Choroid plexus epithelial cell (primary cell): ENCODE data around the gene CYB5R3.

Source experiments
- DNase-seq: peaks from one replicate; pipeline ENCODE4 v3.0.0-alpha.2; 2010; ENCODE audit warnings: low read depth
- H3K4me3 ChIP-seq: 2 replicates; pipeline ENCODE4 v1.5.1; 2011; ENCODE audit warnings: low read depth, mild to moderate bottlenecking, control low read depth, low read length, moderate library complexity
- TF ChIP-seq, protein P1 (sequence below): conservative IDR thresholded peaks from 2 replicates; pipeline ENCODE4 v1.5.1; 2011; ENCODE audit warnings: low read depth, mild to moderate bottlenecking, control low read depth, inconsistent platforms, low read length, moderate library complexity

Gene CYB5R3

DNA sequence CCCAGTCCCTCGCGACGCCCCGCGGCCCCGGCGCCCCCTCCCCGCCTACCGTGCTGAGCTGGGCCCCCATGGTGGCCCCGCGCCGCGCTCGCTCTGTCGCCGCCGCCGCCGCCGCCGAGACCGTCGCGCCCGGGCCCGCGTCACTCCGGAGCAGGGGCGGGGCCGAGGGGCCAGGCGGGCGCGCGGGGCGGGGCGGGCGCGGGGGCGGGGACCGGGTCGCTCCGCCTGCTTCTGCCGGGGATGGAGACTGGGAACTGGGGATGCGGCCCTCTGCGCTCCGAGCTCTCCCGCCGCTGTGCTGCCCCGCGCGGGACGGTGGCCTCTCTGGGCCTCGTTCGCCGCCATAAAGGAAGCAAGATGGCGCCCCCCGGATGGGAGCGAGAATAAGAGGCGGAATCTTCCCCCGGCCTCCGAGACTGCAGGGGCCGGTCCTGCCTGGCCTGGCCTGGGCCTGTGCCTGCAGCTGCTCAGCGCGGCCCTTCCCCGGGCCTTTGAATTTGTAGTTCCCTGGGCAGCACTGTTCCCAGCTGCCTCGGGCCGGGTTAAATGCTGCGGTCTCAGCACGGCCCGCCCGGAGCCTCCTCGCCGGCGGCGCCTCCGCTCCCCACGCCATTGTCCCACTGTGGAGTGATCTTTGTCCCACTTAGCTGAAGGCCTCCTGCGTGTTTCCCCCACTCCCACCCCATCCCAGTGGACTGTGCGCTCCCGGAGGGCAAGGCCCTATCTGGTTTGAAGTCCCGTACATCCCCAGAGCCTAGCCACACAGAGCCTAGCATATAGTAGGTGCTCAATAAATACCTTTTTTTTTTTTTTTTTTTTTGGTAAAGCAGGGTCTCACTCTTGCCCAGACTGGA is at the start of gene CYB5R3:
TSS of gene CYB5R3 (minus strand) at position 147 of the 854 bp plus-strand sequence. CDS start at position 70, 77 bp downstream.
- peak within 1 kb of the TSS; percentile 87 for H3K4me3 ChIP-seq
- peak; percentile 86 for DNase-seq
- TF ChIP-seq, protein P1, sequence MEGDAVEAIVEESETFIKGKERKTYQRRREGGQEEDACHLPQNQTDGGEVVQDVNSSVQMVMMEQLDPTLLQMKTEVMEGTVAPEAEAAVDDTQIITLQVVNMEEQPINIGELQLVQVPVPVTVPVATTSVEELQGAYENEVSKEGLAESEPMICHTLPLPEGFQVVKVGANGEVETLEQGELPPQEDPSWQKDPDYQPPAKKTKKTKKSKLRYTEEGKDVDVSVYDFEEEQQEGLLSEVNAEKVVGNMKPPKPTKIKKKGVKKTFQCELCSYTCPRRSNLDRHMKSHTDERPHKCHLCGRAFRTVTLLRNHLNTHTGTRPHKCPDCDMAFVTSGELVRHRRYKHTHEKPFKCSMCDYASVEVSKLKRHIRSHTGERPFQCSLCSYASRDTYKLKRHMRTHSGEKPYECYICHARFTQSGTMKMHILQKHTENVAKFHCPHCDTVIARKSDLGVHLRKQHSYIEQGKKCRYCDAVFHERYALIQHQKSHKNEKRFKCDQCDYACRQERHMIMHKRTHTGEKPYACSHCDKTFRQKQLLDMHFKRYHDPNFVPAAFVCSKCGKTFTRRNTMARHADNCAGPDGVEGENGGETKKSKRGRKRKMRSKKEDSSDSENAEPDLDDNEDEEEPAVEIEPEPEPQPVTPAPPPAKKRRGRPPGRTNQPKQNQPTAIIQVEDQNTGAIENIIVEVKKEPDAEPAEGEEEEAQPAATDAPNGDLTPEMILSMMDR = no peak

DNA sequence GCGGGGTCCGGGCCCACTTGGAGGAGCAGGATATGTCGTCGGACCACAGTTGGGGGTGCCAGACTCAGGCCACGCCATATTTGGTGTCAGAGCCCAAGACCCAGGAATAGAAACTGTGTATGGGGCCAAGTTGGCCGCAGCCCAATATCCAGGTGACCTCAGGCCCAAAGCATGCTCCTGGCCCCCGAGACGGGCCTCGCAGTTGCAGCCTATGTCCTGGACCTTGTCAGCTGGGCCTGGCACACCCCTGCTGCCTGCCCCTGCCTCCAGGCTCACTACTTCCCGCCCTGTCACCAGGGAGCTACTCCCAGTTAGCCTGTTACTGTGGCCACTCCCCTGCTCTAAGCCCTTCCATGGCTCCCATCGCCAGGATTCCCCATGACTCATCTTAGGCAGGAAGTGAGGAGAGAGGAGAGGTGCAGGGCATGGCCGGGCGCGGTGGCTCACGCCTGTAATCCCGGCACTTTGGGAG is 48.4 kb upstream of the CYB5R3 start:
- TF ChIP-seq, protein P1 = no peak
- DNase-seq = peak; percentile 66
- H3K4me3 ChIP-seq = no peak overlapping the region

DNA sequence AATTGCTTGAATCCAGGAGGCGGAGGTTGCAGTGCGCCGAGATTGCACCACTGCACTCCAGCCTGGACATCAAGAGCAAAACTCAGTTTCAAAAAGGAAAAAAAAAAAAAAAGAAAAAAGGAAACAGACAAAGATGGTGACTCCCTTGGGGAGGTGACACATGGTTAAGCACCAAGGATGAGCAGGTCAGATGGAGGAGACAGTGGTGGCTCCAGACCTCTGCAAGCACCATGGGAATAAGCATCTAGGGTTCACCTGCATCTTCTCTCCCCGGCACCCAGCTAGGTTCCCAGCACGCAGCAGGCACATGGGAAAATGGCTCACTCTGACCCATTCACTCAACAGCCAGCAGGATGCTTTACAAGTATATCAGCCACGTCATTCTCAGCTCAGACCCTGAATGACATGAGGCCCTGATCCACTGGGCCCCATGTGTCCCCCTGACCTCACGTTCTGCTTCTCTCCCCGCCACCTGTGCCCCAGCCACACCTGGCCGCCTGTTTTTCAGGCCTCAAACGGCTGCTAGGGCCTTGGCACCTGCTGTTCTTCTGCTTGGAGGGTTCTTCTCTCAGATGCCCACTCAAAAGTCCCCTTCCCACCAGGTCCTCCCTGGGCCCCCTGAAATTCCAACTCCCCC is 47.3 kb upstream of the CYB5R3 start:
- TF ChIP-seq, protein P1 = no peak
- no peak overlapping the region for H3K4me3 ChIP-seq
- no peak for DNase-seq

DNA sequence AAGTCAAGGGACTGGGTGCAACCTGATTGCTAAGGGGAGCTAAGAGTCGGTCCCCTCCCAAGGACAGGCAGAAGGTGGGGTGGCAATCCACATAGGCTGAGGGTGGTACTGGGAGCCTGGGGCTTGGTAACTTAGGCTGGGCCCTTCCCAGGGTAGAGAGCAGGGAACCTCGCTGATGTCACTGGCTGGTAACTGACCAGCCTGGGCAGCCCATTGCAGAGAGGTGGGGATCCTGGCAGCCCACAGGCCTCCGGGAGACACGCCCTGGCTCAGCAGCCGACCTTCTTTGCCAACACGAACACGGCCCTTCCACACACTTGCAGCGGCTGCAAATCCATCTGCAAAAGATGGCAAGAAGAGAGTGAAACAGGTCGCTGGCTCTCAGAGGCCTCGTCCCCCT is 46.1 kb upstream of the CYB5R3 start:
- DNase-seq = no peak
- H3K4me3 ChIP-seq = no peak overlapping the region
- TF ChIP-seq, protein P1 = no peak

DNA sequence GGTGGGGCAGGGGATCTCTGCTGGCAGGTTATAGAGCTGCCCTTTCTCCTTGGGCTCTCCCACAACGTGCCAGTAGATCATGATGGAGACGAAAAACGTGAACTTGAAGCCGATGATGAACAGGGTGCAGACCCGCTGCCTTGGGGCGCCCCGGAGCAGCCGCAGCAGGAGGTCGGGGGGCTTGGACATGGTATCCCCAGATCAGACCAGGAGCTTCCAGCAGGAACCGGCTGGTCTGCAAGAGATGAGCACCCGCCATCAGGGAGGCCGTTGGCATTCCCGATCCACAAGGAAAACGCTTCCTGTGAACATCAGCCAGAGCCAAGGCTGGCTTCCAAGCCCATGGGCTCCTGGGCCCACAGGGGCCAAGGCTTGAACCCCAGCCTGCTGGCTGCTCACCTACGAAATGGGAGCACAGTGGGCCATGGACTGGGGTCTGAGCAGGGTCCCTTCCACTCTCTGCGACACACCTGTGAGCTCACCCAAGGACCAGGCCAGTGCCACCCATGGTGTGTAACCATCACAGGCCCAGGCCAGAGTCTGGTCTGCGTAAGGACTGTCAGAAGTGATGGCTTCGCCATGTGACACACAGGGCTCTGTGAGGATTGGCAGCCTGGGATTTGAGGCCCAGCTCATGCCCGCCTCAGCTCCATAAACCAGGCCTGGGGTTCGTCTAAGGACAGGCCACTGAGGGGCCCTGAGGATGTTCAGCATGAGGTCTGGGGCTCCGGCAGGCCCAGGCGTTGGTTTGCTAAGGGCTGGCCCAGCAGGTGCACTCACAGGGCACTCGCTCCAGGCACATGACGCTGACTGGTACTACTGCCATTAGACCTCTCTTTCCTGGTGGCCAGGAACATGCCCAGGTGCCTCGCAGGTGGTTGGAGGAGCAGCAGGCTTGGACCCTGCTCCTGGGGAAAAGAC is 44.8 kb upstream of the CYB5R3 start:
- H3K4me3 ChIP-seq = no peak overlapping the region
- TF ChIP-seq, protein P1 = no peak
- no peak for DNase-seq

DNA sequence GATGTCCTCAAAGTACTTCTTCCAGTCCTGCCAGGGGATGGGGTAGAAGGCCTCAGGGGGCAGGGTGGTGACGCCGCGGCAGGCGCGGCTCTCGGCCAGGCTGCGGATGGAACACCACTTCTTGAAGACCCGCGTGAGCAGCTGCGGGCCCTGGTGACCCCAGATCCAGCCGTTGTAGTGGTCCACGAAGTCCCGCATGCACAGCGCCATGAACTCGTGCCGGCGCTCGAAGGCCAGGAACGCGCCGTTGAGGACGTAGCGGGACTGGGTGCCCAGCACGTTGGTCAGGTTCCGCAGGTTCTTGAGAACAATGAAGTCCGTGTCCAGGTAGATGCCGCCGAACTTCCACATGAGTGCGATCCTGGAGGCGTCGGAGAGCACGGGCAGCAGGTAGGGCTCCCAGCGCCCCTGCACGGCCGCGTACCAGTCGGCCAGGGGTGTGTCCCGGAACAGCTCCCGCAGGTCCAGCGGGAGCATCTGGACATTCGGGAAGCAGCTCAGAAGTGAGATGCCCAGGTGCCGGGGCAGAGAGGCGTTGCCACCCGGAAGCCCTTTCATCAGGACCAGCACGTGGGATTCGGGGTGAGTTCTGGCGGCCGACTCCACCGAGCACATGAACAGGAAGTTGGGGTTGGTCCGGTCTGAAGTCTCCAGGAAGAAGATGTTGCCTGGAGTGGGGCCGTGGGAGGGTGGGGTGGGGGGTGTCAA is 44.0 kb upstream of the CYB5R3 start:
- TF ChIP-seq, protein P1 = no peak
- DNase-seq = no peak
- no peak overlapping the region for H3K4me3 ChIP-seq
